Tibial nerve (tissue), 4 donors: ENCODE results near the gene PSMA6. TPM values are rescaled to one million over a fixed set of nuclear protein-coding genes. Genes with fewer than 3 reads are reported as not detected.

Experiments
- DNase-seq, 2 donors: peaks; one replicate each; pipeline ENCODE4 v3.0.0-alpha.2; 2019; ENCODE audit warnings: low spot score in 2 of 2
- H3K27ac ChIP-seq, 4 donors: fragments of 200-600 bp; sonication (generic) in 3 of 4; one replicate each; pipeline ENCODE4 v1.5.1; 2017 to 2019; ENCODE audit warnings: mild to moderate bottlenecking in 1 of 4
- H3K27me3 ChIP-seq, 2 donors: fragments of 200-600 bp; sonication (generic) in 1 of 2; one replicate each; pipeline versions ENCODE4 v1.5.1 to v1.6.0; 2017 to 2019
- H3K36me3 ChIP-seq, 3 donors: fragments of 200-600 bp; sonication (generic); one replicate each; pipeline ENCODE4 v1.5.1; 2018 to 2019
- H3K4me1 ChIP-seq, 4 donors: fragments of 200-600 bp; sonication (generic) in 3 of 4; one replicate each; pipeline ENCODE4 v1.5.1; 2017 to 2019
- H3K4me3 ChIP-seq, 4 donors: fragments of 200-600 bp; sonication (generic) in 3 of 4; one replicate each; pipeline ENCODE4 v1.5.1; 2017 to 2019; ENCODE audit warnings: mild to moderate bottlenecking in 1 of 4, moderate library complexity in 1 of 4
- H3K9me3 ChIP-seq, 4 donors: fragments of 200-600 bp; sonication (generic) in 3 of 4; one replicate each; pipeline ENCODE4 v1.5.1; 2017 to 2019
- EP300 ChIP-seq, 2 donors: sonication (generic); formaldehyde crosslinking; IDR thresholded peaks; one replicate each; pipeline ENCODE4 v1.6.1; 2017; ENCODE audit warnings: antibody characterized with exemption in 2 of 2, mild to moderate bottlenecking in 1 of 2
- POLR2A ChIP-seq, 2 donors: fragments of 450-650 bp; IDR thresholded peaks; one replicate each; pipeline ENCODE4 v1.6.1; 2017; ENCODE audit warnings: antibody characterized with exemption in 2 of 2, mild to moderate bottlenecking in 2 of 2, moderate library complexity in 2 of 2
- WGBS, 2 donors: methylation state at CpG; one replicate each; pipeline ENCODE4 v1.1.5; 2018; 5-methylcytosine and 5-hydroxymethylcytosine counted together
- total RNA-seq, 4 donors: library from RNA; depleted of rRNA; stranded (reverse); fragments of >200 nt; gene quantifications; one replicate each; pipeline ENCODE4 v1.1.0, GENCODE V29; 2016
- TF ChIP-seq, protein P1 (sequence below), 5 experiments: fragments of 200-600 bp in 3 of 5; fragments of 450-650 bp in 2 of 5; sonication (generic) in 3 of 5; IDR thresholded peaks; one replicate each; pipeline ENCODE4 v1.5.1; 2016 to 2019; ENCODE audit warnings: antibody characterized with exemption in 5 of 5, mild to moderate bottlenecking in 3 of 5, moderate library complexity in 2 of 5

The PSMA6 gene
- total RNA-seq, 4 donors from 2014 or later = 65.3 to 129 (median 87.7) TPM

DNA sequence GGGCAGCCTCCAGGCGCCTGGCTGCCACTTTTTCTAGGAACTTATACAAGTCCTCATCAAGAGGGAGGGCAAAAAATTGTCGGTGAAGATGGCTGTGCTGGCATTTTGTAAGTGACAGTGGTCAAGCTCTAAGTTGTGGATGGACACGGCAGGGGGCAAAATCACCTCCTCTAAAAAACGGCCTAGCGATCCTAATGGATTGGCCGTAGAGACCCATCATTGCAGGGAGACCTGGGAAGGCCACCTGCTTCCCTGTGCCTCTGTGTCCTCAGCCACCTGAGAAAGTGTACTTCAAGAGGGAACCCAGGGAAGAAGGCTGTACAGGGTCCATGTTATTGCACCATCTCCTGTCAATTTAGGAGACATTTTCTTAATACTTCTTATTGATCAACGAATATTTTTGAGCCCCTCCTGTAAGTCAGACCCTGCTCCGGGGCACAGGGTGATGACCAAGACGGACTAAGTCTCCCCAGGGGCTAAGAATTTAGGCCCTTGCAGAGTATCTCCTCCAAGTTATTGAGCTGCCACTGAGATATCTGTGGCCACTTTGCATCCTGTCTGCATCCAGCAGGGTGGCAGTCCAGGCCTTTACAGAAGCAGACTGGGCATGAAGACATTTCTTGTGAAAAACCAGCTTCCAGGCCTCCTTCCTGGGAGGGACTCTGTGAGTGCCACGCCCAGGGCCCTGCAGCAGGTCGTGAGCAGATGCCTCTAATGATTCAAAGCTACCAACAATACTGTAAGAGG lies 40.5 kb downstream of the PSMA6 start:
- no peaks in the 10 kb centered on the region for H3K27me3 ChIP-seq
- TF ChIP-seq POLR2A (IDR thresholded peaks at IDR 0.05) = peak in 1 of 2 donors; percentile 36
- TF ChIP-seq, protein P1, sequence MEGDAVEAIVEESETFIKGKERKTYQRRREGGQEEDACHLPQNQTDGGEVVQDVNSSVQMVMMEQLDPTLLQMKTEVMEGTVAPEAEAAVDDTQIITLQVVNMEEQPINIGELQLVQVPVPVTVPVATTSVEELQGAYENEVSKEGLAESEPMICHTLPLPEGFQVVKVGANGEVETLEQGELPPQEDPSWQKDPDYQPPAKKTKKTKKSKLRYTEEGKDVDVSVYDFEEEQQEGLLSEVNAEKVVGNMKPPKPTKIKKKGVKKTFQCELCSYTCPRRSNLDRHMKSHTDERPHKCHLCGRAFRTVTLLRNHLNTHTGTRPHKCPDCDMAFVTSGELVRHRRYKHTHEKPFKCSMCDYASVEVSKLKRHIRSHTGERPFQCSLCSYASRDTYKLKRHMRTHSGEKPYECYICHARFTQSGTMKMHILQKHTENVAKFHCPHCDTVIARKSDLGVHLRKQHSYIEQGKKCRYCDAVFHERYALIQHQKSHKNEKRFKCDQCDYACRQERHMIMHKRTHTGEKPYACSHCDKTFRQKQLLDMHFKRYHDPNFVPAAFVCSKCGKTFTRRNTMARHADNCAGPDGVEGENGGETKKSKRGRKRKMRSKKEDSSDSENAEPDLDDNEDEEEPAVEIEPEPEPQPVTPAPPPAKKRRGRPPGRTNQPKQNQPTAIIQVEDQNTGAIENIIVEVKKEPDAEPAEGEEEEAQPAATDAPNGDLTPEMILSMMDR (IDR thresholded peaks at IDR 0.05) = peak in 3 of 5 experiments; percentile 9 to 15 (median 10)
- no peak for TF ChIP-seq EP300 (IDR thresholded peaks at IDR 0.05)
- H3K9me3 ChIP-seq = no peaks in the 10 kb centered on the region
- DNase-seq = no peak
- WGBS, 2 donors = 79 to 80% methylated on average over 11 of the region's 11 CpGs
- no peak overlapping the region for H3K4me3 ChIP-seq
- H3K36me3 ChIP-seq = no peaks in the 10 kb centered on the region
- H3K4me1 ChIP-seq = peaks cover 17 to 62% (median 55%) of the 10 kb centered on the region in 4 donors
- H3K27ac ChIP-seq = peak overlapping the region; percentile 87 to 98 (median 94)

DNA sequence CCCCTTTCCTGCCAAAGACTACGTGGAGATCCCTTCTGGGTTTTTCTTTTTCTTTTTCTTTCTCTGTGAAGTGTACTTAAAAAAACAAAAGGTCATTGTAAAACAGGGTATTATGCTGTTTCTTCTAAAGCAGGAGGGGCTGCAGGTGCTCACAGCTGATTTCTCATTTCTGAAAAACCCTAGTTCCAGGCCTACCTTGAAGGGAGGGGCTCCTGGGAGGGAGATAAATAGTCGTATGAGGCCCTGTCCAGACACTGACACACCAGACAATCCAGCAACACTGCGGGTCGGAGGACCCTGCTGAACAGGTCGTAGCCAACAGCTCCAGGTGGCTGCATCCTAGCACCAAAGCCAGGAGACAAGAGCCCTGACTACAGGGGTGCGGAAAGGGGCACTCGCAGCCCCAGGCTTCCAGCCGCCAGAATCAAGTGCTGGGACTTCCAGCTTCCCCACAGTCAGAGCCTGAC lies 41.1 kb downstream of the PSMA6 start:
- Histone ChIP-seq H3K9me3 (no peaks in the 10 kb centered on the region), H3K27ac (peak overlapping the region; percentile 87 to 98 (median 94)), H3K4me3 (no peak overlapping the region), H3K36me3 (no peaks in the 10 kb centered on the region), H3K27me3 (no peaks in the 10 kb centered on the region), H3K4me1 (peaks cover 17 to 68% (median 61%) of the 10 kb centered on the region in 4 donors)
- DNase-seq = no peak
- TF ChIP-seq POLR2A (IDR thresholded peaks at IDR 0.05) (no peak), EP300 (IDR thresholded peaks at IDR 0.05) (no peak)
- TF ChIP-seq, protein P1 (IDR thresholded peaks at IDR 0.05) = no peak
- WGBS, 2 donors = 72 to 76% methylated on average over 8 of the region's 8 CpGs

DNA sequence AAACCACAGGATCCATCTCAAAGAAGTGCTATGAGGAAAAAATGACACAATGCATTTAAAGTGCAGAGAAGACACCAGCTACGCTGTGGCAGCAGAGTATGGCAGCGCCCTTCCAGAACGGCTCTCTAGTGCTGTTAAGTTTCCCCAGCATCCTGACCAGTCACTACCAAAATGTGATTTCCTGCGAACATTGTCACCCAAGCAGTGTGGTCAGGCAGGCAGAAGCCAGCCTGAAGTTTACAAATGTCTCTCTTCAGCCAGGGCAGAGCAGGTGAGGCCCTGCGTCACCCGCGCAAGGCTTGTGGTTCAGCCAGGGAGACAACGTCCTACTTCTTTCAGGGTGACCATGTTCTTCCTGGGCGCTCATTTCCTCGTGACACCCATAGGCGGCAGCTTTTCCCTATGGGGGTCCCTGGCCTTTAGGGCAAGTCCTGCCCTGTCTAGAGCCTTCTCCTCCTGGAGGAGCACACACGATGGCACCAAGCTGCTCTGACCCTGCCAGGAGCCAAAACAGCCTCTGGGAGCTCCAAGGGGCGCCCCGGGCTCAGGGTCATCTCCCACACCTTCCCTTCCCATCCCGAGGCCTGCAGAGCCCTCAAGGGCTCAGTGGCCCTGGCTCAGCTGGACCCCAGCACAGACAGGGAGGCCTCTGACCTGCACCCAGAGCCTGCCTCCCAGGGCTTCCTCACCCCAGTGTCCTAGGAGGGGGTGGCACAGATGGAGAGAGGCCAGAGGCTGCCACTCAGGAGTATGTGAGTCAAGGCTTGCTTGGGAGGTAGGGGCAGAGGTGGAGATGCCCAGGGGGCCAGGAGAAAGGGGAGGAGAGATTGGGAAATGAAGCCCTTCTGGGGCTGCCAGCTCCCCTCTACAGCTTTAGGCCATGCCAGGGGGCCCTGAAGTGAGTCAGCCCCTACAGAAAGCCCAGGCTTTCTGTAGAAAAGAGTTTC lies 41.9 kb downstream of the PSMA6 start:
- DNase-seq = no peak
- Histone ChIP-seq H3K27me3 (no peaks in the 10 kb centered on the region), H3K27ac (peak overlapping the region; percentile 87 to 98 (median 94)), H3K4me3 (no peak overlapping the region), H3K36me3 (no peaks in the 10 kb centered on the region), H3K9me3 (no peaks in the 10 kb centered on the region), H3K4me1 (peaks cover 17 to 75% (median 62%) of the 10 kb centered on the region in 4 donors)
- TF ChIP-seq EP300 (IDR thresholded peaks at IDR 0.05) (no peak), POLR2A (IDR thresholded peaks at IDR 0.05) (no peak)
- TF ChIP-seq, protein P1 (IDR thresholded peaks at IDR 0.05) = no peak
- 86 to 87% methylated on average over 15 of the region's 15 CpGs for WGBS, 2 donors

- DNase-seq = no peak
- TF ChIP-seq POLR2A (IDR thresholded peaks at IDR 0.05) (no peak), EP300 (IDR thresholded peaks at IDR 0.05) (peak; percentile 34 to 41)
- TF ChIP-seq, protein P1 (IDR thresholded peaks at IDR 0.05) = no peak
- H3K36me3 ChIP-seq = no peaks in the 10 kb centered on the region
- peak overlapping the region in 1 of 4 donors; percentile 20 for H3K4me3 ChIP-seq
- H3K27ac ChIP-seq = peak overlapping the region; percentile 87 to 98 (median 94)
- no peaks in the 10 kb centered on the region for H3K9me3 ChIP-seq
- no peaks in the 10 kb centered on the region for H3K27me3 ChIP-seq
- 78 to 84% methylated on average over 13 of the region's 13 CpGs for WGBS, 2 donors
- peaks cover 17 to 90% (median 75%) of the 10 kb centered on the region in 4 donors for H3K4me1 ChIP-seq
Measured at GRCh38 chr14:35335388-35336092, 43.4 kb downstream of the PSMA6 start.
